ENCODE data around the gene VPS18.
A peak's percentile ranks its signal among the peaks of the same experiment; 100 is the strongest.

Gene VPS18

GRCh38 chr15:40925495-40925862, 31.2 kb downstream of the VPS18 start:
- DNase-seq = no peak

GRCh38 chr15:40925863-40926658, 31.8 kb downstream of the VPS18 start:
- peak in 2 of 4 experiments; percentile 29 to 47 for DNase-seq

- DNase-seq = no peak
These were observed 32.6 kb downstream of the VPS18 start for GRCh38 chr15:40926659-40927494.

- DNase-seq = no peak
These were observed 33.2 kb downstream of the VPS18 start for GRCh38 chr15:40927495-40927872.

- peak in 1 of 4 experiments; percentile 30 for DNase-seq
These were observed 33.9 kb downstream of the VPS18 start for GRCh38 chr15:40927873-40928806.

- peak in 2 of 4 experiments; percentile 50 to 55 for DNase-seq
These were observed 34.8 kb downstream of the VPS18 start, which contains the start of gene DLL4 for GRCh38 chr15:40928821-40929659. DLL4 (plus strand) TSS chr15:40929340; CDS start chr15:40929669, 329 bp downstream.

GRCh38 chr15:40929660-40930429, 35.6 kb downstream of the VPS18 start:
- DNase-seq = peak; percentile 53 to 83 (median 74)

GRCh38 chr15:40930430-40931299, 36.4 kb downstream of the VPS18 start:
- DNase-seq = peak in 1 of 4 experiments; percentile 34

- DNase-seq = no peak
These were observed 37.3 kb downstream of the VPS18 start for GRCh38 chr15:40931300-40932142.

GRCh38 chr15:40932156-40932555, 37.9 kb downstream of the VPS18 start:
- DNase-seq = no peak

GRCh38 chr15:40932649-40933516, 38.6 kb downstream of the VPS18 start:
- no peak for DNase-seq

- DNase-seq = peak in 3 of 4 experiments; percentile 28 to 48 (median 47)
These were observed 39.3 kb downstream of the VPS18 start for GRCh38 chr15:40933517-40933902.

GRCh38 chr15:40934457-40934856, 40.2 kb downstream of the VPS18 start:
- DNase-seq = no peak

GRCh38 chr15:40936234-40936708, 42.0 kb downstream of the VPS18 start:
- DNase-seq = no peak

- no peak for DNase-seq
These were observed 42.7 kb downstream of the VPS18 start for GRCh38 chr15:40936709-40937666.

Measured in suppressor macrophage (primary cell).